ENCODE data around the gene KIAA1328. TPM values are rescaled to one million over a fixed set of nuclear protein-coding genes. Genes with fewer than 3 reads are reported as not detected.

The KIAA1328 gene
- polyA plus RNA-seq, 3 donors: 9.6 to 10.8 (median 9.8) TPM

GRCh38 chr18:37184209-37184868, 355.4 kb downstream of the KIAA1328 start:
- no peak for DNase-seq (ENCODE audit: low read depth in 3 of 3, low spot score in 2 of 3)

- DNase-seq (ENCODE audit: low read depth in 3 of 3, low spot score in 2 of 3): no peak
Observed at GRCh38 chr18:37188016-37188791, 359.3 kb downstream of the KIAA1328 start.

- no peak for DNase-seq (ENCODE audit: low read depth in 3 of 3, low spot score in 2 of 3)
Observed at GRCh38 chr18:37199741-37200140, 370.8 kb downstream of the KIAA1328 start.

- DNase-seq (ENCODE audit: low read depth in 3 of 3, low spot score in 2 of 3): no peak
Observed at GRCh38 chr18:37207343-37207742, 378.4 kb downstream of the KIAA1328 start.

GRCh38 chr18:37210781-37211180, 381.9 kb downstream of the KIAA1328 start:
- no peak for DNase-seq (ENCODE audit: low read depth in 3 of 3, low spot score in 2 of 3)

GRCh38 chr18:37218022-37218590, 389.2 kb downstream of the KIAA1328 start:
- no peak for DNase-seq (ENCODE audit: low read depth in 3 of 3, low spot score in 2 of 3)

GRCh38 chr18:37219257-37219656, 390.3 kb downstream of the KIAA1328 start:
- no peak for DNase-seq (ENCODE audit: low read depth in 3 of 3, low spot score in 2 of 3)

- no peak for DNase-seq (ENCODE audit: low read depth in 3 of 3, low spot score in 2 of 3)
Observed at GRCh38 chr18:37222354-37222998, 393.5 kb downstream of the KIAA1328 start.

- DNase-seq (ENCODE audit: low read depth in 3 of 3, low spot score in 2 of 3): no peak
Observed at GRCh38 chr18:37222999-37223378, 394.1 kb downstream of the KIAA1328 start.

- no peak for DNase-seq (ENCODE audit: low read depth in 3 of 3, low spot score in 2 of 3)
Observed at GRCh38 chr18:37225279-37225678, 396.4 kb downstream of the KIAA1328 start.

GRCh38 chr18:37230768-37231167, 401.8 kb downstream of the KIAA1328 start:
- DNase-seq (ENCODE audit: low read depth in 3 of 3, low spot score in 2 of 3): no peak

GRCh38 chr18:37231251-37231650, 402.3 kb downstream of the KIAA1328 start:
- no peak for DNase-seq (ENCODE audit: low read depth in 3 of 3, low spot score in 2 of 3)

GRCh38 chr18:37235583-37235982, 406.7 kb downstream of the KIAA1328 start:
- no peak for DNase-seq (ENCODE audit: low read depth in 3 of 3, low spot score in 2 of 3)

GRCh38 chr18:37238282-37239108, 409.6 kb downstream of the KIAA1328 start:
- no peak for DNase-seq (ENCODE audit: low read depth in 3 of 3, low spot score in 2 of 3)

- DNase-seq (ENCODE audit: low read depth in 3 of 3, low spot score in 2 of 3): no peak
Observed at GRCh38 chr18:37242091-37242490, 413.2 kb downstream of the KIAA1328 start.

GRCh38 chr18:37242826-37243560, 414.1 kb downstream of the KIAA1328 start:
- no peak for DNase-seq (ENCODE audit: low read depth in 3 of 3, low spot score in 2 of 3)

GRCh38 chr18:37243741-37244140, 414.8 kb downstream of the KIAA1328 start:
- DNase-seq (ENCODE audit: low read depth in 3 of 3, low spot score in 2 of 3): no peak

- no peak for DNase-seq (ENCODE audit: low read depth in 3 of 3, low spot score in 2 of 3)
Observed at GRCh38 chr18:37244618-37245017, 415.7 kb downstream of the KIAA1328 start.

- DNase-seq (ENCODE audit: low read depth in 3 of 3, low spot score in 2 of 3): no peak
Observed at GRCh38 chr18:37246779-37247340, 417.9 kb downstream of the KIAA1328 start.
